ENCODE data around the gene BRD3.

BRD3 gene

DNA sequence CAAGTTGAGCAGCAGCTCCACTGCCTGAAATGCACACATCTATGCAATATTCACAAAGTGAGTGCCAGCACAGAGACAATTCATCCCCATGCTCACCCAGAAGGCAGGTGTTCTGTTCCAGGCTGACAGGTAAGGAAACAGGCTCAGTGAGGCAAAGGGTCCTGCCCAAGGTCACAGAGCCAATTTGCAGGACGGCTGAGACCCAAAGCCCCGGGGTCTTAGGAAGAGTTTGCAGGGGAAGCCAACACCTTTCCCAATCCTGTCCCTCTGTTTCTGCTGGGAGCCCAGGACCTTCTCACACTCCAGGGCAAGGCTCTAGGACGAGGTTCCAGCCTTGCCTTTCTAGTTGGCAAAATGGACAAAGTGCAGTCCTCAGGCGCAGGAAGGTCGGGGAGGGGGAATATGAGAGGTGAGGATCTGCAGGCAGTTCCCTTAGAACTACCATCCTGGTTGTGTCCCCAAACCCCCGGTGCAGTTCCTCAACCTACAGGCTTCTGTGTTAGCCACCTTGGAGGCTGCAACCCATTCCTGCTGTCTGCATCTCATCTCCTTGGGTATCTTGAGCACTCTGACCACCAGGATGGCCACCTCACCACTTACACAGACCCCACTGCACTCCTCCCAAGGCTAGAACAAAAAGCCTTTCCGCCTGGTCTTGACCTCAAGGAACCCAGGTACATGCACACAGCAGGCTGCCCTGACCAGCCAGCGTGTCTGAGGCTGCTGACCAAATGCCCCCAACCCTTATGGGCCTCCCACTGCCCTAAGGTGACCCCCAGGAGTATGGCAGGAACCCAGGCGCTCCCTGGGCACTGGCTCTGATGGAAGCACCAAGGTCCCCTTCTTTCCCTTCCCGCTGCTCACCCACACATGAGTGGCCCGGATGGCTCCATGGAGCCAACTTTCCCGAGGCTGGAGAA, 1.9 kb upstream of the BRD3 start:
- no peak overlapping the region for H3K4me3 ChIP-seq (ENCODE audit: low read depth in 1 of 2, low read length in 1 of 2)
- TF ChIP-seq, protein P1, sequence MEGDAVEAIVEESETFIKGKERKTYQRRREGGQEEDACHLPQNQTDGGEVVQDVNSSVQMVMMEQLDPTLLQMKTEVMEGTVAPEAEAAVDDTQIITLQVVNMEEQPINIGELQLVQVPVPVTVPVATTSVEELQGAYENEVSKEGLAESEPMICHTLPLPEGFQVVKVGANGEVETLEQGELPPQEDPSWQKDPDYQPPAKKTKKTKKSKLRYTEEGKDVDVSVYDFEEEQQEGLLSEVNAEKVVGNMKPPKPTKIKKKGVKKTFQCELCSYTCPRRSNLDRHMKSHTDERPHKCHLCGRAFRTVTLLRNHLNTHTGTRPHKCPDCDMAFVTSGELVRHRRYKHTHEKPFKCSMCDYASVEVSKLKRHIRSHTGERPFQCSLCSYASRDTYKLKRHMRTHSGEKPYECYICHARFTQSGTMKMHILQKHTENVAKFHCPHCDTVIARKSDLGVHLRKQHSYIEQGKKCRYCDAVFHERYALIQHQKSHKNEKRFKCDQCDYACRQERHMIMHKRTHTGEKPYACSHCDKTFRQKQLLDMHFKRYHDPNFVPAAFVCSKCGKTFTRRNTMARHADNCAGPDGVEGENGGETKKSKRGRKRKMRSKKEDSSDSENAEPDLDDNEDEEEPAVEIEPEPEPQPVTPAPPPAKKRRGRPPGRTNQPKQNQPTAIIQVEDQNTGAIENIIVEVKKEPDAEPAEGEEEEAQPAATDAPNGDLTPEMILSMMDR (IDR thresholded peaks at IDR 0.05): no peak
- H3K36me3 ChIP-seq: no peaks in the 10 kb centered on the region
- no peaks in the 10 kb centered on the region for H3K9me3 ChIP-seq
- H3K4me1 ChIP-seq (ENCODE audit: control insufficient read depth in 1 of 2, insufficient read depth in 1 of 2, low read depth in 1 of 2, low read length in 1 of 2): peaks cover 29 to 31% of the 10 kb centered on the region in 2 experiments
- peaks cover 44% of the 10 kb centered on the region for H3K27me3 ChIP-seq
- no peak overlapping the region for H3K27ac ChIP-seq

DNA sequence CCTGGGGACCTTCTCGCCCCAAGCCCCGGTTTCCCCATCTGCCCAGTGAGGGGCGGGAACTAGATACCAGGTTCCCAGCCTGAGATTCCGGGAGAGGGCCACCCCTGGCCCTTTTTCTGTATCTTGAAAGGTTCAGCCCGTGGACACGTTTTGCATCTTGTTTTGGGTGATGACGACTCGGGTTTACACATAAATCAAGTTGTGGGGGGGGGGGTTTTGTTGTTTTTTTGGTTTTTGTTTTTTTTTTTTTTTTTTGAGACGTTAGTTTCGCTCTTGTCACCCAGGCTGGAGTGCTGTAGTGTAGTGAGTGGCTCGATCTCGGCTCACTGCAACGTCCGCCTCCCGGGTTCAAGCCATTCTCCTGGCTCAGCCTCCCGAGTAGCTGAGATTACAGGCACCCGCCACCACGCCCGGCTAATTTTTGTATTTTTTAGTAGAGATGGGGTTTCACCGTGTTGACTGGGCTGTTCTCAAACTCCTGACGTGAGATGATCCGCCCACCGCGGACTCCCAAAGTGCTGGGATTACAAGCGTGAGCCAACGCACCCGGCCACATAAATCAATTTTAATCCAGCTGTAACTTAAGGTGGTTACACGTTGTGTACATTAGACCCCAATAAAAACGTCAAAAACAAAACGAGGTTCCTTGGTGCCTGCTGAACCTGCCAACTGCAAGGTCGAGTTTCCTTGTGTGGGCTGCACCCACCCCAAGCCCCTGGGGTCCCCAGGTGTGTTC, 1.1 kb upstream of the BRD3 start:
- H3K4me3 ChIP-seq (ENCODE audit: low read depth in 1 of 2, low read length in 1 of 2): peak overlapping the region; percentile 80 to 86
- TF ChIP-seq, protein P1 (IDR thresholded peaks at IDR 0.05): no peak
- no peaks in the 10 kb centered on the region for H3K9me3 ChIP-seq
- peak overlapping the region; percentile 100 for H3K27ac ChIP-seq
- no peaks in the 10 kb centered on the region for H3K36me3 ChIP-seq
- H3K27me3 ChIP-seq: peaks cover 37% of the 10 kb centered on the region
- peaks cover 32 to 34% of the 10 kb centered on the region in 2 experiments for H3K4me1 ChIP-seq (ENCODE audit: control insufficient read depth in 1 of 2, insufficient read depth in 1 of 2, low read depth in 1 of 2, low read length in 1 of 2)

DNA sequence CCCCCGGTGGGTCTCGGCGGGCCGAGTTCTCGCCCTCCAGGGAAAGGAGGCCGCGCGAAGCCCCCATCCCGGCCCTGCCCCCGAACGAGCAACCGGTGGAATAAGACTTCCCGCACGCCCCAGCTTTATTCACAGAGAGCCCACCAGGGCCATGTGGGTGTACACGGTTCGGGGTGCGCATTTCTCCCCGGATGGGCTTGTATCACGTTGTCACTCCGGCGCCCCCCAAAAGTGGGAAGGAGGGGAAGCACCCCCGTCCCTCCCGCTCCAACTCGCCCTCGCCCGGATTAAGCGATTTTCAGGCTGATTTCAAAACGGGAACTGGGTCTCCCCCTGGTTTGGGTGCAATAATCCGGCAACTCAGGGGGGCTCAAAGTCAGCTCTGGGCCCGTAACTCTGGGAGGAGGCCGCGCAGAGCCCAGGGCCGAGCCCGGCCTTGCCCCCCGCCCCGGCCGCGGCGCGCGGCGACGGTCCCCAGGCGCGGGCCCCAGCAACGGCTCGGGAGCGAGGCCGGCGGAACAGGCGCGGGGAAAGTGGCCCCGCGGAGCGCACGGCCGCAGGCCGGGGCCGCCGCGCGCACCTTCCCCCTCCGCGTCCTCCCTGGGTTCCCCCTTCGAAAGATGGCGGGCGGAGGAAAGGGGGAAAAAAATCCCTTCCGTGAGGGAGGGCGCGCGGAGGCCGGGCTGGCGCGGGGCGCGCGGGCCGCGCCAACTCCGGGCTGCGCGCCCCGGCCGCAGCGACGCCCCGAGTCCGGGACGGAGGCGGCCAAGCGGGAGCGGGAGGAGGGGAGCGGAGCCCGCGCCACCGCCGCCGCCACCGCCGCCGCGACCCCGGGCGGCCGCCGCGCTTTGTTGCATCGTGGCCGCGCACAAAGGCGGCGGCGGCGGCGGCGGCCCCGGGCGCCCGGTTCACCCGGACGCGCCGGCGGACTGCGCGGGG, 644 bp downstream of the BRD3 start:
- TF ChIP-seq, protein P1 (IDR thresholded peaks at IDR 0.05): no peak
- peaks cover 29% of the 10 kb centered on the region for H3K27me3 ChIP-seq
- peaks cover 5% of the 10 kb centered on the region for H3K36me3 ChIP-seq
- H3K4me3 ChIP-seq (ENCODE audit: low read depth in 1 of 2, low read length in 1 of 2): peak overlapping the region; percentile 68 to 80
- peak overlapping the region; percentile 100 for H3K27ac ChIP-seq
- H3K4me1 ChIP-seq (ENCODE audit: control insufficient read depth in 1 of 2, insufficient read depth in 1 of 2, low read depth in 1 of 2, low read length in 1 of 2): peaks cover 32 to 34% of the 10 kb centered on the region in 2 experiments
- H3K9me3 ChIP-seq: no peaks in the 10 kb centered on the region

DNA sequence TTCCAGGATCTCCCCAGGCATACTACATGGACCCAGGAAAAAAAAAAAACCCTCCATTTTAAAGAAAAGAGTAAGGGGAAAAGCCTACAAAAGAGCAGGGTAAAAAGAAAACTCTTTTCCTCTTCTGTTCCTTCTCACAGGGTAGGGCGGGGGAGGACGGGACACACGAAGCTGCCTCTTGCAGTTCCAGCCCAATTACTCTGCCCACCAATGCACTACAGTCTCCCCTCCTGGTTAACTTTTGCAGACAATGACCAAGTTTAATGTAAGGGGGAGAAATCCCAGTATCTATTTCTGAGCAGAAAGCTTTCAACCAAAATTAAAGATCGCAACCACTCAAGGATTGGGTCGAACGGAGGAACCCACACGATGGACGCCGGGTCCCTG, 1.3 kb downstream of the BRD3 start:
- TF ChIP-seq, protein P1 (IDR thresholded peaks at IDR 0.05): no peak
- peaks cover 26% of the 10 kb centered on the region for H3K27me3 ChIP-seq
- H3K9me3 ChIP-seq: no peaks in the 10 kb centered on the region
- peaks cover 32 to 35% of the 10 kb centered on the region in 2 experiments for H3K4me1 ChIP-seq (ENCODE audit: control insufficient read depth in 1 of 2, insufficient read depth in 1 of 2, low read depth in 1 of 2, low read length in 1 of 2)
- H3K27ac ChIP-seq: peak overlapping the region; percentile 100
- peak overlapping the region; percentile 68 to 80 for H3K4me3 ChIP-seq (ENCODE audit: low read depth in 1 of 2, low read length in 1 of 2)
- H3K36me3 ChIP-seq: peaks cover 5% of the 10 kb centered on the region

Data from neutrophil (primary cell).